Stimulated activated memory B cell treated with anti-CD40 and anti-IgM and Interleukin-4, amounts not matched to agents 10 μg/mL and 1 μg/mL and 100 μg/mL, for 72 hours (primary cell): ENCODE results near the gene RNF213.
A peak's percentile ranks its signal among the peaks of the same experiment; 100 is the strongest.
"Not testable (repeated sequence)": the region's sequence is repeated elsewhere in the genome, so short reads cannot be mapped to it uniquely, and the experiment has no call there.

Source experiments
- ATAC-seq: fragments of 150-1000 bp; cut with Tn5 transposase; 2 replicates; pipeline ENCODE4 v1.10.0; 2021
- H3K27ac Mint-ChIP-seq: one replicate; pipeline ENCODE4 v1.8.0; 2022; ENCODE audit warnings: mild to moderate bottlenecking, mixed read lengths
- H3K27me3 Mint-ChIP-seq: one replicate; pipeline ENCODE4 v1.8.0; 2022; ENCODE audit warnings: mixed read lengths
- H3K36me3 Mint-ChIP-seq: one replicate; pipeline ENCODE4 v1.8.0; 2022; ENCODE audit warnings: mixed read lengths
- H3K4me1 Mint-ChIP-seq: one replicate; pipeline ENCODE4 v1.8.0; 2022; ENCODE audit warnings: mixed read lengths
- H3K4me3 Mint-ChIP-seq: one replicate; pipeline ENCODE4 v1.8.0; 2022; ENCODE audit warnings: mild to moderate bottlenecking, moderate library complexity, mixed read lengths
- H3K9me3 Mint-ChIP-seq: one replicate; pipeline ENCODE4 v1.8.0; 2022; ENCODE audit warnings: mixed read lengths

The RNF213 gene

GRCh38 chr17:80267391-80267790 is 6.7 kb downstream of the RNF213 start:
- no peak overlapping the region for H3K4me3 Mint-ChIP-seq
- H3K27me3 Mint-ChIP-seq = no peaks in the 10 kb centered on the region
- H3K4me1 Mint-ChIP-seq = peaks cover 42% of the 10 kb centered on the region
- H3K27ac Mint-ChIP-seq = no peak overlapping the region
- ATAC-seq = no peak
- H3K9me3 Mint-ChIP-seq = no peaks in the 10 kb centered on the region
- H3K36me3 Mint-ChIP-seq = peaks cover 16% of the 10 kb centered on the region

- H3K4me3 Mint-ChIP-seq = no peak overlapping the region
- peaks cover 16% of the 10 kb centered on the region for H3K36me3 Mint-ChIP-seq
- no peaks in the 10 kb centered on the region for H3K27me3 Mint-ChIP-seq
- peaks cover 31% of the 10 kb centered on the region for H3K4me1 Mint-ChIP-seq
- no peaks in the 10 kb centered on the region for H3K9me3 Mint-ChIP-seq
- no peak overlapping the region for H3K27ac Mint-ChIP-seq
- no peak for ATAC-seq
Observed at GRCh38 chr17:80268427-80268826, 7.8 kb downstream of the RNF213 start.

GRCh38 chr17:80269405-80269807 is 8.8 kb downstream of the RNF213 start:
- Mint-ChIP-seq H3K4me3 (no peak overlapping the region), H3K4me1 (peaks cover 28% of the 10 kb centered on the region), H3K27me3 (no peaks in the 10 kb centered on the region), H3K36me3 (peaks cover 24% of the 10 kb centered on the region), H3K27ac (no peak overlapping the region), H3K9me3 (no peaks in the 10 kb centered on the region)
- no peak for ATAC-seq

GRCh38 chr17:80270104-80270503 is 9.5 kb downstream of the RNF213 start:
- no peak for ATAC-seq
- Mint-ChIP-seq H3K36me3 (peaks cover 27% of the 10 kb centered on the region), H3K27me3 (no peaks in the 10 kb centered on the region), H3K4me1 (peaks cover 23% of the 10 kb centered on the region), H3K9me3 (no peaks in the 10 kb centered on the region), H3K4me3 (no peak overlapping the region), H3K27ac (no peak overlapping the region)

GRCh38 chr17:80270836-80271235 is 10.2 kb downstream of the RNF213 start:
- H3K9me3 Mint-ChIP-seq = no peaks in the 10 kb centered on the region
- H3K36me3 Mint-ChIP-seq = peaks cover 25% of the 10 kb centered on the region
- no peak overlapping the region for H3K4me3 Mint-ChIP-seq
- no peaks in the 10 kb centered on the region for H3K27me3 Mint-ChIP-seq
- H3K4me1 Mint-ChIP-seq = peaks cover 16% of the 10 kb centered on the region
- no peak overlapping the region for H3K27ac Mint-ChIP-seq
- ATAC-seq = peak; percentile 62

GRCh38 chr17:80272366-80272765 is 11.7 kb downstream of the RNF213 start:
- peaks cover 14% of the 10 kb centered on the region for H3K4me1 Mint-ChIP-seq
- no peak for ATAC-seq
- H3K27ac Mint-ChIP-seq = no peak overlapping the region

GRCh38 chr17:80274331-80274730 is 13.7 kb downstream of the RNF213 start:
- Mint-ChIP-seq H3K36me3 (peaks cover 32% of the 10 kb centered on the region), H3K27ac (peak overlapping the region; percentile 77), H3K4me1 (peaks cover 22% of the 10 kb centered on the region), H3K27me3 (no peaks in the 10 kb centered on the region), H3K4me3 (no peak overlapping the region), H3K9me3 (no peaks in the 10 kb centered on the region)
- ATAC-seq = peak; percentile 43

More at GRCh38 chr17:80272366-80272765, 11.7 kb downstream of the RNF213 start:
- H3K9me3 Mint-ChIP-seq = no peaks in the 10 kb centered on the region
- H3K27me3 Mint-ChIP-seq = no peaks in the 10 kb centered on the region
- H3K4me3 Mint-ChIP-seq = no peak overlapping the region
- peaks cover 29% of the 10 kb centered on the region for H3K36me3 Mint-ChIP-seq

- Mint-ChIP-seq H3K4me3 (no peak overlapping the region), H3K4me1 (peaks cover 27% of the 10 kb centered on the region), H3K9me3 (no peaks in the 10 kb centered on the region), H3K36me3 (peaks cover 38% of the 10 kb centered on the region), H3K27ac (peak overlapping the region; percentile 77), H3K27me3 (no peaks in the 10 kb centered on the region)
- no peak for ATAC-seq
Observed at GRCh38 chr17:80274871-80275449, 14.3 kb downstream of the RNF213 start.

GRCh38 chr17:80275857-80276256 is 15.2 kb downstream of the RNF213 start:
- H3K9me3 Mint-ChIP-seq, H3K4me3 Mint-ChIP-seq, H3K27ac Mint-ChIP-seq, H3K27me3 Mint-ChIP-seq, ATAC-seq: not testable (repeated sequence)
- peaks cover 47% of the 10 kb centered on the region for H3K36me3 Mint-ChIP-seq
- peaks cover 31% of the 10 kb centered on the region for H3K4me1 Mint-ChIP-seq

GRCh38 chr17:80277751-80278671 is 17.4 kb downstream of the RNF213 start:
- ATAC-seq = no peak
- Mint-ChIP-seq H3K4me3 (no peak overlapping the region), H3K36me3 (peaks cover 51% of the 10 kb centered on the region), H3K27ac (no peak overlapping the region), H3K9me3 (no peaks in the 10 kb centered on the region), H3K4me1 (peaks cover 35% of the 10 kb centered on the region), H3K27me3 (no peaks in the 10 kb centered on the region)

- H3K4me1 Mint-ChIP-seq = peaks cover 35% of the 10 kb centered on the region
- no peaks in the 10 kb centered on the region for H3K27me3 Mint-ChIP-seq
- peak overlapping the region; percentile 28 for H3K27ac Mint-ChIP-seq
- H3K9me3 Mint-ChIP-seq = no peaks in the 10 kb centered on the region
- ATAC-seq = no peak
- H3K36me3 Mint-ChIP-seq = peaks cover 43% of the 10 kb centered on the region
- H3K4me3 Mint-ChIP-seq = no peak overlapping the region
Observed at GRCh38 chr17:80279895-80280294, 19.2 kb downstream of the RNF213 start.

- no peaks in the 10 kb centered on the region for H3K27me3 Mint-ChIP-seq
- no peak overlapping the region for H3K27ac Mint-ChIP-seq
- H3K9me3 Mint-ChIP-seq = no peaks in the 10 kb centered on the region
- peaks cover 39% of the 10 kb centered on the region for H3K36me3 Mint-ChIP-seq
- H3K4me3 Mint-ChIP-seq = no peak overlapping the region
- no peak for ATAC-seq
- peaks cover 35% of the 10 kb centered on the region for H3K4me1 Mint-ChIP-seq
Observed at GRCh38 chr17:80281516-80281915, 20.9 kb downstream of the RNF213 start.

GRCh38 chr17:80283116-80283852 is 22.6 kb downstream of the RNF213 start:
- Mint-ChIP-seq H3K27me3 (no peaks in the 10 kb centered on the region), H3K4me1 (peaks cover 35% of the 10 kb centered on the region), H3K9me3 (no peaks in the 10 kb centered on the region), H3K27ac (no peak overlapping the region), H3K36me3 (peaks cover 44% of the 10 kb centered on the region), H3K4me3 (no peak overlapping the region)
- no peak for ATAC-seq

GRCh38 chr17:80284631-80285030 is 24.0 kb downstream of the RNF213 start:
- Mint-ChIP-seq H3K9me3 (no peaks in the 10 kb centered on the region), H3K4me3 (no peak overlapping the region), H3K36me3 (peaks cover 50% of the 10 kb centered on the region), H3K27me3 (no peaks in the 10 kb centered on the region), H3K27ac (peak overlapping the region; percentile 29), H3K4me1 (peaks cover 28% of the 10 kb centered on the region)
- no peak for ATAC-seq

GRCh38 chr17:80285237-80285920 is 24.7 kb downstream of the RNF213 start:
- no peak for ATAC-seq
- peaks cover 50% of the 10 kb centered on the region for H3K36me3 Mint-ChIP-seq
- no peak overlapping the region for H3K27ac Mint-ChIP-seq
- H3K4me1 Mint-ChIP-seq = peaks cover 23% of the 10 kb centered on the region
- no peaks in the 10 kb centered on the region for H3K9me3 Mint-ChIP-seq
- no peaks in the 10 kb centered on the region for H3K27me3 Mint-ChIP-seq
- H3K4me3 Mint-ChIP-seq = no peak overlapping the region
